ENCODE results near the gene FEM1C. TPM values are rescaled to one million over a fixed set of nuclear protein-coding genes. Genes with fewer than 3 reads are reported as not detected.

Gene FEM1C
- total and polyA plus RNA-seq, 2 of the 4 experiments (the other 2 are of a cell fraction): 6.3 to 21.5 TPM

DNA sequence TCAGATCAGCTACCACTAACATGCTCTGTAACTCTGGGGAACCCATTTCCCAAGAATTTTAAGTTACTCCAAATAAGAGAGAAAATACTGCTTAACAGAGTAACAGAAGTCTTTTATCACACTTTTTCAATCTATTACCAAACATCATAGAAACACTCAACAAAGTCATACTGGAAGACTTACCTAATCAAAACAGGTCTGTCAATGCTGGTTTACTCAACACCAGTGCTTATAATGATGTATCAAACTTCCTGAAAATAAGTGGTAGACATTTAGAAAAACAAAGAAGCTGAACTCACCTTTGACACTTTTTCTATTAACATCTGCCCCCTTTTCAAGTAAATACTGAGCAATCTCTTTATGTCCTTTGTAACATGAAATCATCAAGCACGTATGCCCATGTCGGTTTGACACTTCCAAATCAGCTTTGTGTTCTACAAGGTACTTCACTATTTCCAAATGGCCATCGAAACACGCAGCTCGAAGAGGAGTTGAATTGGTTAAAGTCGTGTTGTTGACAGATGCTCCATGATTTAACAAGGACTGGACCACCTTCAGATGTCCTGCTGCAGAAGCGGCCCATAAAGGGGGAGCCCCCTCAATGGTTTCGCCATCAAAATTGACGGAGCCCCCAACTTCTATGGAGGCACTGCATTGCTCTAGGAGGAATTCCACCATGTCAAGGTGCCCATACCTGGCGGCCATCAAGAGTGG lies 1.8 kb downstream of the FEM1C start:
- Histone ChIP-seq H3K4ac (ENCODE audit: low read depth, low read length) (peak overlapping the region; percentile 73), H3K9ac (ENCODE audit: low read depth, low read length) (peak overlapping the region; percentile 95), H2BK120ac (ENCODE audit: low read depth, low read length) (no peak overlapping the region), H3K4me2 (ENCODE audit: low read depth, low read length) (peak overlapping the region; percentile 99), H4K8ac (ENCODE audit: low read depth in 2 of 2, low read length in 2 of 2) (no peak overlapping the region), H4K5ac (ENCODE audit: low read depth, low read length) (no peak overlapping the region), H2AK9ac (replicated peaks; ENCODE audit: low read depth, low read length, poor library complexity) (peak overlapping the region; percentile 84), H4K20me1 (ENCODE audit: insufficient read depth, low read length) (peaks cover 58% of the 10 kb centered on the region; the same call in 1 of the 2 replicates), H2AFZ (replicated peaks; ENCODE audit: low read length, poor library complexity) (no peak overlapping the region), H3K27me3 (ENCODE audit: control insufficient read depth, insufficient read depth, low read length) (no peaks in the 10 kb centered on the region), H3K9me1 (ENCODE audit: insufficient read depth, low read length) (peaks cover 3% of the 10 kb centered on the region; the same call in 1 of the 2 replicates), H2BK15ac (ENCODE audit: low read depth, low read length) (no peak overlapping the region), H3K14ac (replicated peaks; ENCODE audit: low read depth, low read length) (peak overlapping the region; percentile 72), H2AK5ac (ENCODE audit: low read depth, low read length) (peak overlapping the region; percentile 25; the same call in 1 of the 2 replicates), H3K56ac (ENCODE audit: extremely low read depth, insufficient read depth, low read length) (no peak overlapping the region), H4K91ac (ENCODE audit: insufficient read depth, low read depth, low read length) (no peak overlapping the region), H2BK20ac (ENCODE audit: low read depth, low read length) (no peak overlapping the region), H3K4me1 (ENCODE audit: control insufficient read depth, insufficient read depth, low read length) (peaks cover 2% of the 10 kb centered on the region; the same call in 1 of the 2 replicates), H3K18ac (ENCODE audit: low read depth, low read length) (0 out of 2 replicates have a peak overlapping the region, but pooled peaks have one; percentile 5), H2BK5ac (ENCODE audit: low read depth, low read length, poor library complexity, severe bottlenecking) (peak overlapping the region; percentile 90), H3K79me1 (ENCODE audit: low read depth in 1 of 2, low read length in 2 of 2) (peaks cover 0 to 31% of the 10 kb centered on the region in 2 experiments; a peak in 2 of 4 replicates), H3K9me3 (ENCODE audit: control insufficient read depth, insufficient read depth, low read length) (peaks cover 6% of the 10 kb centered on the region), H3K4me3 (ENCODE audit: insufficient read depth, low read depth, low read length) (peak overlapping the region; percentile 86), H3K27ac (ENCODE audit: insufficient read depth, low read length) (peak overlapping the region; percentile 92), H3K23ac (ENCODE audit: low read depth, low read length) (peak overlapping the region; percentile 81), H3K36me3 (ENCODE audit: control insufficient read depth, insufficient read depth, low read length) (peaks cover 10% of the 10 kb centered on the region)
- TSS peak; percentile 54 for BruUV-seq (replicated peaks)
- ChIA-PET POLR2A (ENCODE audit: unreplicated experiment) (interaction anchor here (1.2 kb wide), 1 partner anchor 116 kb away, joined by 4 read pairs; no protein-coding TSS in a partner anchor), CTCF (interaction anchor here (0.6 to 2.0 kb wide), 3 partner anchors 21 to 234 kb away, joined by 4 to 6 read pairs (median 5); no protein-coding TSS in a partner anchor)
- DNase-seq: no peak
- intact Hi-C loops (cut with micrococcal nuclease) (loop anchor here (2.0 to 10.0 kb wide), 4 partner anchors 44 to 292 kb away; no protein-coding TSS in a partner anchor), in situ Hi-C loops (cut with MboI; ENCODE audit: low sequenced_read_pairs) (no loop called here), dilution Hi-C loops (cut with HindIII; ENCODE audit: low sequenced_read_pairs, unreplicated experiment) (no loop called here)
- no peak for ATAC-seq (ENCODE audit: low read depth)
- 37% methylated on average over 3 of the region's 10 CpGs; no CpG with 5 or more reads in 1 of the 2 experiments for WGBS, 2 experiments (ENCODE audit: extremely low coverage in 2 of 2, insufficient read length in 1 of 2)
- TF ChIP-seq, protein P1, sequence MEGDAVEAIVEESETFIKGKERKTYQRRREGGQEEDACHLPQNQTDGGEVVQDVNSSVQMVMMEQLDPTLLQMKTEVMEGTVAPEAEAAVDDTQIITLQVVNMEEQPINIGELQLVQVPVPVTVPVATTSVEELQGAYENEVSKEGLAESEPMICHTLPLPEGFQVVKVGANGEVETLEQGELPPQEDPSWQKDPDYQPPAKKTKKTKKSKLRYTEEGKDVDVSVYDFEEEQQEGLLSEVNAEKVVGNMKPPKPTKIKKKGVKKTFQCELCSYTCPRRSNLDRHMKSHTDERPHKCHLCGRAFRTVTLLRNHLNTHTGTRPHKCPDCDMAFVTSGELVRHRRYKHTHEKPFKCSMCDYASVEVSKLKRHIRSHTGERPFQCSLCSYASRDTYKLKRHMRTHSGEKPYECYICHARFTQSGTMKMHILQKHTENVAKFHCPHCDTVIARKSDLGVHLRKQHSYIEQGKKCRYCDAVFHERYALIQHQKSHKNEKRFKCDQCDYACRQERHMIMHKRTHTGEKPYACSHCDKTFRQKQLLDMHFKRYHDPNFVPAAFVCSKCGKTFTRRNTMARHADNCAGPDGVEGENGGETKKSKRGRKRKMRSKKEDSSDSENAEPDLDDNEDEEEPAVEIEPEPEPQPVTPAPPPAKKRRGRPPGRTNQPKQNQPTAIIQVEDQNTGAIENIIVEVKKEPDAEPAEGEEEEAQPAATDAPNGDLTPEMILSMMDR (conservative IDR thresholded peaks at IDR 0.05; ENCODE audit: low read depth, low read length): no peak
- TF ChIP-seq POLR2A (IDR thresholded peaks at IDR 0.05; ENCODE audit: low read depth, low read length) (no peak), RFX5 (IDR thresholded peaks at IDR 0.05; ENCODE audit: low read depth, low read length) (no peak), MAFK (IDR thresholded peaks at IDR 0.05; ENCODE audit: low read depth, low read length) (no peak), MAZ (IDR thresholded peaks at IDR 0.05; ENCODE audit: borderline replicate concordance, low read depth, low read length) (no peak), FOS (IDR thresholded peaks at IDR 0.05; ENCODE audit: low read depth, low read length) (no peak), CEBPB (IDR thresholded peaks at IDR 0.05; ENCODE audit: low read depth, low read length) (no peak), NFE2L2 (IDR thresholded peaks at IDR 0.05; ENCODE audit: low read depth, low read length) (no peak), RCOR1 (IDR thresholded peaks at IDR 0.05; ENCODE audit: insufficient replicate concordance, low read length) (no peak), MXI1 (IDR thresholded peaks at IDR 0.05; ENCODE audit: borderline replicate concordance, low read depth, low read length) (no peak), SMC3 (IDR thresholded peaks at IDR 0.05; ENCODE audit: low read depth, low read length) (no peak), BHLHE40 (IDR thresholded peaks at IDR 0.05; ENCODE audit: low read depth, low read length) (no peak)
- TF ChIP-seq, protein P2, sequence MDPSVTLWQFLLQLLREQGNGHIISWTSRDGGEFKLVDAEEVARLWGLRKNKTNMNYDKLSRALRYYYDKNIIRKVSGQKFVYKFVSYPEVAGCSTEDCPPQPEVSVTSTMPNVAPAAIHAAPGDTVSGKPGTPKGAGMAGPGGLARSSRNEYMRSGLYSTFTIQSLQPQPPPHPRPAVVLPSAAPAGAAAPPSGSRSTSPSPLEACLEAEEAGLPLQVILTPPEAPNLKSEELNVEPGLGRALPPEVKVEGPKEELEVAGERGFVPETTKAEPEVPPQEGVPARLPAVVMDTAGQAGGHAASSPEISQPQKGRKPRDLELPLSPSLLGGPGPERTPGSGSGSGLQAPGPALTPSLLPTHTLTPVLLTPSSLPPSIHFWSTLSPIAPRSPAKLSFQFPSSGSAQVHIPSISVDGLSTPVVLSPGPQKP (IDR thresholded peaks at IDR 0.05; ENCODE audit: borderline replicate concordance, low read depth, low read length): no peak
- TF ChIP-seq, protein P3, sequence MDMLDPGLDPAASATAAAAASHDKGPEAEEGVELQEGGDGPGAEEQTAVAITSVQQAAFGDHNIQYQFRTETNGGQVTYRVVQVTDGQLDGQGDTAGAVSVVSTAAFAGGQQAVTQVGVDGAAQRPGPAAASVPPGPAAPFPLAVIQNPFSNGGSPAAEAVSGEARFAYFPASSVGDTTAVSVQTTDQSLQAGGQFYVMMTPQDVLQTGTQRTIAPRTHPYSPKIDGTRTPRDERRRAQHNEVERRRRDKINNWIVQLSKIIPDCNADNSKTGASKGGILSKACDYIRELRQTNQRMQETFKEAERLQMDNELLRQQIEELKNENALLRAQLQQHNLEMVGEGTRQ (IDR thresholded peaks at IDR 0.05; ENCODE audit: low read depth, low read length): no peak
